ENCODE measurements around the gene RAB43. TPM values are rescaled to one million over a fixed set of nuclear protein-coding genes. Genes with fewer than 3 reads are reported as not detected.
"Not testable (repeated sequence)": the region's sequence is repeated elsewhere in the genome, so short reads cannot be mapped to it uniquely, and the experiment has no call there.

Gene RAB43
- total RNA-seq, 2 experiments from 2014 or later, result 73.9 to 80.0 TPM

- H3K27ac Mint-ChIP-seq, result peak overlapping the region; percentile 53
- intact Hi-C loops (cut with micrococcal nuclease), result no loop called here
- no peak for DNase-seq
- H3K4me3 Mint-ChIP-seq, result peak overlapping the region; percentile 18
- H3K36me3 Mint-ChIP-seq (ENCODE audit: low read depth), result no peaks in the 10 kb centered on the region
- peaks cover 8% of the 10 kb centered on the region for H3K4me1 Mint-ChIP-seq (ENCODE audit: low read depth)
- H3K27me3 Mint-ChIP-seq (ENCODE audit: low read depth), result no peaks in the 10 kb centered on the region
- no peaks in the 10 kb centered on the region for H3K9me3 Mint-ChIP-seq
- CTCF ChIA-PET, result interaction anchor here (0.5 to 4.0 kb wide), 4 partner anchors 9 to 160 kb away, joined by 3 to 12 read pairs (median 4); no protein-coding TSS in a partner anchor
These were observed 36.4 kb downstream of the RAB43 start for GRCh38 chr3:129085165-129085715.

- Mint-ChIP-seq H3K27me3 (ENCODE audit: low read depth) (no peaks in the 10 kb centered on the region), H3K9me3 (no peaks in the 10 kb centered on the region), H3K36me3 (ENCODE audit: low read depth) (no peaks in the 10 kb centered on the region), H3K4me1 (ENCODE audit: low read depth) (peaks cover 8% of the 10 kb centered on the region), H3K4me3 (no peak overlapping the region), H3K27ac (no peak overlapping the region)
- CTCF ChIA-PET, result interaction anchor here (1.3 to 4.0 kb wide), 2 partner anchors 16 to 31 kb away, joined by 3 to 12 read pairs; no protein-coding TSS in a partner anchor
- no peak for DNase-seq
- intact Hi-C loops (cut with micrococcal nuclease), result no loop called here
These were observed 37.1 kb downstream of the RAB43 start for GRCh38 chr3:129084501-129084900.

GRCh38 chr3:129082026-129082425, 39.6 kb downstream of the RAB43 start:
- CTCF ChIA-PET, result no interaction called here
- Mint-ChIP-seq H3K9me3 (no peaks in the 10 kb centered on the region), H3K27me3 (ENCODE audit: low read depth) (no peaks in the 10 kb centered on the region), H3K36me3 (ENCODE audit: low read depth) (no peaks in the 10 kb centered on the region), H3K4me3 (no peak overlapping the region), H3K27ac (no peak overlapping the region), H3K4me1 (ENCODE audit: low read depth) (peaks cover 8% of the 10 kb centered on the region)
- DNase-seq, result no peak
- intact Hi-C loops (cut with micrococcal nuclease), result no loop called here

GRCh38 chr3:129081503-129081902, 40.1 kb downstream of the RAB43 start:
- Mint-ChIP-seq H3K4me1 (ENCODE audit: low read depth) (peaks cover 8% of the 10 kb centered on the region), H3K4me3 (no peak overlapping the region), H3K27ac (no peak overlapping the region), H3K36me3 (ENCODE audit: low read depth) (no peaks in the 10 kb centered on the region), H3K9me3 (no peaks in the 10 kb centered on the region), H3K27me3 (ENCODE audit: low read depth) (no peaks in the 10 kb centered on the region)
- DNase-seq, result no peak
- intact Hi-C loops (cut with micrococcal nuclease), result no loop called here
- CTCF ChIA-PET, result interaction anchor here (1.2 to 1.5 kb wide), 2 partner anchors 28 to 34 kb away, joined by 3 to 6 read pairs; no protein-coding TSS in a partner anchor

- no peak for DNase-seq
- Mint-ChIP-seq H3K4me3 (no peak overlapping the region), H3K36me3 (ENCODE audit: low read depth) (no peaks in the 10 kb centered on the region), H3K27me3 (ENCODE audit: low read depth) (no peaks in the 10 kb centered on the region), H3K9me3 (no peaks in the 10 kb centered on the region), H3K27ac (no peak overlapping the region), H3K4me1 (ENCODE audit: low read depth) (peaks cover 5% of the 10 kb centered on the region)
- intact Hi-C loops (cut with micrococcal nuclease), result no loop called here
- CTCF ChIA-PET, result no interaction called here
These were observed 43.1 kb downstream of the RAB43 start for GRCh38 chr3:129078510-129078909.

- Mint-ChIP-seq H3K4me1 (ENCODE audit: low read depth) (peaks cover 5% of the 10 kb centered on the region), H3K36me3 (ENCODE audit: low read depth) (no peaks in the 10 kb centered on the region), H3K27me3 (ENCODE audit: low read depth) (no peaks in the 10 kb centered on the region), H3K9me3 (no peaks in the 10 kb centered on the region), H3K4me3 (no peak overlapping the region), H3K27ac (no peak overlapping the region)
- DNase-seq, result no peak
- CTCF ChIA-PET, result interaction anchor here (0.6 kb wide), 1 partner anchor 137 kb away, joined by 4 read pairs; no protein-coding TSS in a partner anchor
- intact Hi-C loops (cut with micrococcal nuclease), result no loop called here
These were observed 44.4 kb downstream of the RAB43 start for GRCh38 chr3:129077222-129077621.

GRCh38 chr3:129070086-129070885, 51.3 kb downstream of the RAB43 start:
- Mint-ChIP-seq H3K27ac (no peak overlapping the region), H3K27me3 (ENCODE audit: low read depth) (peaks cover 3% of the 10 kb centered on the region), H3K4me1 (ENCODE audit: low read depth) (peaks cover 8% of the 10 kb centered on the region), H3K4me3 (no peak overlapping the region), H3K9me3 (no peaks in the 10 kb centered on the region), H3K36me3 (ENCODE audit: low read depth) (no peaks in the 10 kb centered on the region)
- intact Hi-C loops (cut with micrococcal nuclease), result no loop called here
- CTCF ChIA-PET, result interaction anchor here (1.1 to 5.4 kb wide), 3 partner anchors 17 to 195 kb away, joined by 3 to 52 read pairs (median 3); no protein-coding TSS in a partner anchor
- no peak for DNase-seq

GRCh38 chr3:129069313-129070085, 52.1 kb downstream of the RAB43 start:
- H3K27me3 Mint-ChIP-seq (ENCODE audit: low read depth); H3K36me3 Mint-ChIP-seq (ENCODE audit: low read depth); DNase-seq; H3K4me3 Mint-ChIP-seq; H3K27ac Mint-ChIP-seq; H3K9me3 Mint-ChIP-seq; H3K4me1 Mint-ChIP-seq (ENCODE audit: low read depth): not testable (repeated sequence)
- CTCF ChIA-PET, result interaction anchor here (0.7 to 5.4 kb wide), 9 partner anchors 15 to 194 kb away, joined by 3 to 52 read pairs (median 3); no protein-coding TSS in a partner anchor
- intact Hi-C loops (cut with micrococcal nuclease), result loop anchor here (2.0 kb wide), 1 partner anchor 43 kb away; no protein-coding TSS in a partner anchor

- CTCF ChIA-PET, result interaction anchor here (0.5 to 5.4 kb wide), 13 partner anchors 7 to 156 kb away, joined by 3 to 52 read pairs (median 3); no protein-coding TSS in a partner anchor
- Mint-ChIP-seq H3K4me1 (ENCODE audit: low read depth) (peaks cover 8% of the 10 kb centered on the region), H3K9me3 (no peaks in the 10 kb centered on the region), H3K27ac (no peak overlapping the region), H3K27me3 (ENCODE audit: low read depth) (peaks cover 3% of the 10 kb centered on the region), H3K4me3 (peak overlapping the region; percentile 56), H3K36me3 (ENCODE audit: low read depth) (no peaks in the 10 kb centered on the region)
- intact Hi-C loops (cut with micrococcal nuclease), result loop anchor here (2.0 kb wide), 1 partner anchor 44 kb away; no protein-coding TSS in a partner anchor
- no peak for DNase-seq
These were observed 53.2 kb downstream of the RAB43 start for GRCh38 chr3:129068291-129068886.

GRCh38 chr3:129067719-129068118, 53.9 kb downstream of the RAB43 start:
- not testable (repeated sequence) for H3K36me3 Mint-ChIP-seq (ENCODE audit: low read depth); H3K9me3 Mint-ChIP-seq; H3K27ac Mint-ChIP-seq; H3K27me3 Mint-ChIP-seq (ENCODE audit: low read depth); H3K4me1 Mint-ChIP-seq (ENCODE audit: low read depth)
- peak; percentile 52 for DNase-seq
- CTCF ChIA-PET, result interaction anchor here (1.0 to 5.4 kb wide), 7 partner anchors 8 to 97 kb away, joined by 3 to 52 read pairs (median 4); no protein-coding TSS in a partner anchor
- H3K4me3 Mint-ChIP-seq, result peak overlapping the region; percentile 56
- intact Hi-C loops (cut with micrococcal nuclease), result loop anchor here (2.0 kb wide), 1 partner anchor 45 kb away; no protein-coding TSS in a partner anchor

- CTCF ChIA-PET, result interaction anchor here (1.3 to 5.4 kb wide), 2 partner anchors 13 to 191 kb away, joined by 3 to 52 read pairs; no protein-coding TSS in a partner anchor
- H3K27ac Mint-ChIP-seq, result no peak overlapping the region
- no peak for DNase-seq
- no peaks in the 10 kb centered on the region for H3K36me3 Mint-ChIP-seq (ENCODE audit: low read depth)
- H3K27me3 Mint-ChIP-seq (ENCODE audit: low read depth), result peaks cover 3% of the 10 kb centered on the region
- no peak overlapping the region for H3K4me3 Mint-ChIP-seq
- intact Hi-C loops (cut with micrococcal nuclease), result no loop called here
- no peaks in the 10 kb centered on the region for H3K9me3 Mint-ChIP-seq
- peaks cover 10% of the 10 kb centered on the region for H3K4me1 Mint-ChIP-seq (ENCODE audit: low read depth)
These were observed 55.9 kb downstream of the RAB43 start for GRCh38 chr3:129065720-129066073.
